IMR-90 (cell line): ENCODE data around the gene PHF19. TPM values are rescaled to one million over a fixed set of nuclear protein-coding genes. Genes with fewer than 3 reads are reported as not detected.

ENCODE experiments used
- ATAC-seq: fragments of 200-7000 bp; cut with Tn5 transposase; 2 replicates; pipeline ENCODE4 v1.9.1; 2020; ENCODE audit warnings: low read depth, mild to moderate bottlenecking, moderate library complexity
- BruUV-seq: library from RNA; stranded (reverse); fragments of 400-500 nt; replicated peaks from 2 replicates; lab custom pipeline; 2021; lab: Mats Ljungman, UMichigan
- CTCF ChIA-PET: fragments of 300-600 bp; formaldehyde crosslinking; extraction: SDS; loops from one replicate; lab custom pipeline; 2021; ENCODE audit warnings: antibody characterized with exemption; lab: Yijun Ruan, JAX
- POLR2A ChIA-PET: fragments of 300-600 bp; sonication (Branson Sonifier 250); formaldehyde crosslinking; loops from one replicate; lab custom pipeline; 2022; ENCODE audit warnings: antibody characterized with exemption; ENCODE audit not compliant: unreplicated experiment; lab: Charles Lee
- DNase-seq: peaks from one replicate; pipeline ENCODE4 v3.0.0; 2013
- H2AFZ ChIP-seq: replicated peaks from 2 replicates; pipeline ENCODE3; 2013; ENCODE audit warnings: low read length, mild to moderate bottlenecking; ENCODE audit not compliant: poor library complexity
- H2AK5ac ChIP-seq: 2 replicates; pipeline ENCODE4 v1.6.1; 2013; ENCODE audit warnings: low read depth, low read length, inconsistent platforms
- H2AK9ac ChIP-seq: replicated peaks from 2 replicates; pipeline ENCODE3; 2013; ENCODE audit warnings: mild to moderate bottlenecking, low read depth, low read length, moderate library complexity; ENCODE audit not compliant: poor library complexity
- H2BK120ac ChIP-seq: 2 replicates; pipeline ENCODE4 v1.6.1; 2013; ENCODE audit warnings: low read depth, low read length, inconsistent platforms
- H2BK15ac ChIP-seq: 3 replicates; pipeline ENCODE4 v1.6.1; 2013; ENCODE audit warnings: low read depth, low read length, inconsistent platforms
- H2BK20ac ChIP-seq: 2 replicates; pipeline ENCODE4 v1.6.1; 2013; ENCODE audit warnings: low read depth, mild to moderate bottlenecking, inconsistent platforms, low read length, moderate library complexity
- H2BK5ac ChIP-seq: 2 replicates; pipeline ENCODE4 v1.6.1; 2013; ENCODE audit warnings: mild to moderate bottlenecking, low read depth, low read length, inconsistent platforms; ENCODE audit not compliant: poor library complexity, severe bottlenecking
- H3K14ac ChIP-seq: replicated peaks from 2 replicates; pipeline ENCODE4 v1.6.1; 2013; ENCODE audit warnings: low read depth, low read length, inconsistent platforms
- H3K18ac ChIP-seq: 2 replicates; pipeline ENCODE4 v1.6.1; 2013; ENCODE audit warnings: low read depth, low read length, control low read depth
- H3K23ac ChIP-seq: 2 replicates; pipeline ENCODE4 v1.6.1; 2013; ENCODE audit warnings: low read depth, low read length, inconsistent platforms
- H3K27ac ChIP-seq: 2 replicates; pipeline ENCODE4 v1.5.1; 2013; ENCODE audit warnings: mild to moderate bottlenecking, control low read depth, low read length; ENCODE audit not compliant: insufficient read depth
- H3K27me3 ChIP-seq: 2 replicates; pipeline ENCODE4 v1.6.1; 2013; ENCODE audit warnings: low read length; ENCODE audit not compliant: control insufficient read depth, insufficient read depth
- H3K36me3 ChIP-seq: 2 replicates; pipeline ENCODE4 v1.6.1; 2013; ENCODE audit warnings: low read length, mixed read lengths; ENCODE audit not compliant: control insufficient read depth, insufficient read depth
- H3K4ac ChIP-seq: 2 replicates; pipeline ENCODE4 v1.6.1; 2013; ENCODE audit warnings: low read depth, low read length, inconsistent platforms
- H3K4me1 ChIP-seq: 2 replicates; pipeline ENCODE4 v1.6.1; 2013; ENCODE audit warnings: low read length, mixed read lengths; ENCODE audit not compliant: control insufficient read depth, insufficient read depth
- H3K4me2 ChIP-seq: 2 replicates; pipeline ENCODE4 v1.6.1; 2013; ENCODE audit warnings: low read depth, mild to moderate bottlenecking, control low read depth, low read length, moderate library complexity
- H3K4me3 ChIP-seq: 2 replicates; pipeline ENCODE4 v1.5.1; 2013; ENCODE audit warnings: low read depth, mild to moderate bottlenecking, control low read depth, low read length, moderate library complexity; ENCODE audit not compliant: insufficient read depth
- H3K56ac ChIP-seq: 2 replicates; pipeline ENCODE4 v1.6.1; 2013; ENCODE audit warnings: low read length, inconsistent platforms; ENCODE audit not compliant: insufficient read depth; ENCODE audit errors: extremely low read depth
- H3K79me1 ChIP-seq, 2 experiments: 2 replicates each; pipeline ENCODE4 v1.6.1; 2013; ENCODE audit warnings: low read length in 2 of 2, inconsistent platforms in 1 of 2, low read depth in 1 of 2
- H3K9ac ChIP-seq: 2 replicates; pipeline ENCODE4 v1.6.1; 2013; ENCODE audit warnings: low read depth, low read length, control low read depth
- H3K9me1 ChIP-seq: 2 replicates; pipeline ENCODE4 v1.6.1; 2013; ENCODE audit warnings: low read length, inconsistent platforms; ENCODE audit not compliant: insufficient read depth
- H3K9me3 ChIP-seq: 2 replicates; pipeline ENCODE4 v1.6.1; 2013; ENCODE audit warnings: low read length; ENCODE audit not compliant: control insufficient read depth, insufficient read depth
- H4K20me1 ChIP-seq: 2 replicates; pipeline ENCODE4 v1.6.1; 2013; ENCODE audit warnings: low read length, inconsistent platforms; ENCODE audit not compliant: insufficient read depth
- H4K5ac ChIP-seq: 2 replicates; pipeline ENCODE4 v1.6.1; 2013; ENCODE audit warnings: mild to moderate bottlenecking, low read depth, low read length, control low read depth
- H4K8ac ChIP-seq, 2 experiments: 2 replicates each; pipeline ENCODE4 v1.6.1; 2013; ENCODE audit warnings: low read depth in 2 of 2, low read length in 2 of 2, control low read depth in 1 of 2, inconsistent platforms in 1 of 2
- H4K91ac ChIP-seq: 2 replicates; pipeline ENCODE4 v1.6.1; 2013; ENCODE audit warnings: low read depth, low read length, inconsistent platforms; ENCODE audit not compliant: insufficient read depth
- BHLHE40 ChIP-seq: fragments of 150-350 bp; IDR thresholded peaks from 2 replicates; pipeline ENCODE4 v1.6.1; 2016; ENCODE audit warnings: mild to moderate bottlenecking, low read depth, low read length
- CEBPB ChIP-seq: IDR thresholded peaks from 2 replicates; pipeline ENCODE4 v1.6.1; 2012; ENCODE audit warnings: low read depth, low read length, improper control_type of control experiment
- ELK1 ChIP-seq: fragments of 150-350 bp; IDR thresholded peaks from 2 replicates; pipeline ENCODE4 v1.6.1; 2016; ENCODE audit warnings: low read depth, mild to moderate bottlenecking, low read length, moderate library complexity, borderline replicate concordance
- NFE2L2 ChIP-seq: fragments of 150-350 bp; IDR thresholded peaks from 2 replicates; pipeline ENCODE4 v1.6.1; 2016; ENCODE audit warnings: low read depth, mild to moderate bottlenecking, low read length
- POLR2A ChIP-seq: IDR thresholded peaks from 2 replicates; pipeline ENCODE4 v1.6.1; 2012; ENCODE audit warnings: mild to moderate bottlenecking, low read depth, low read length
- RAD21 ChIP-seq: IDR thresholded peaks from 2 replicates; pipeline ENCODE4 v1.6.1; 2012; ENCODE audit warnings: low read length, improper control_type of control experiment
- RCOR1 ChIP-seq: IDR thresholded peaks from 2 replicates; pipeline ENCODE4 v1.6.1; 2012; ENCODE audit warnings: mild to moderate bottlenecking, low read length, improper control_type of control experiment; ENCODE audit not compliant: insufficient replicate concordance
- RFX5 ChIP-seq: IDR thresholded peaks from 2 replicates; pipeline ENCODE4 v1.8.0; 2012; ENCODE audit warnings: low read depth, mild to moderate bottlenecking, low read length, moderate library complexity
- SMC3 ChIP-seq: fragments of 150-350 bp; IDR thresholded peaks from 2 replicates; pipeline ENCODE4 v1.6.1; 2016; ENCODE audit warnings: low read depth, mild to moderate bottlenecking, antibody characterized with exemption, low read length, moderate library complexity
- USF2 ChIP-seq: fragments of 150-350 bp; IDR thresholded peaks from 2 replicates; pipeline ENCODE4 v1.6.1; 2017; ENCODE audit warnings: mild to moderate bottlenecking, antibody characterized with exemption, low read length, low read depth
- WGBS, 2 experiments: methylation state at CpG; one replicate each; pipeline versions ENCODE4 v1.1.5 to v1.1.7; 2013; ENCODE audit warnings: missing lambda C conversion rate in 2 of 2; ENCODE audit not compliant: insufficient read length in 1 of 2; ENCODE audit errors: extremely low coverage in 2 of 2; 5-methylcytosine and 5-hydroxymethylcytosine counted together
- dilution Hi-C: fragments of 300-500 bp; cut with HindIII; formaldehyde crosslinking; loops from one replicate; pipeline ENCODE4 v1.14.3; 2018; ENCODE audit warnings: low sequenced_read_pairs; ENCODE audit not compliant: unreplicated experiment
- in situ Hi-C: fragments of 300-500 bp; cut with MboI; formaldehyde crosslinking; loops from 3 replicates; pipeline ENCODE4 v1.14.3; 2019; ENCODE audit warnings: low sequenced_read_pairs, inconsistent platforms, mixed read lengths
- intact Hi-C: fragments of 100-400 bp; cut with micrococcal nuclease; formaldehyde crosslinking; loops from 2 replicates; pipeline ENCODE4 v1.10.0; 2022
- polyA plus RNA-seq, 3 experiments: library from polyadenylated mRNA; depleted of rRNA; stranded (reverse); fragments of >200 nt; gene quantifications; 2 replicates each; pipeline ENCODE4 v1.2.3, GENCODE V29; 2012; ENCODE audit warnings: low replicate concordance in 1 of 3
- total RNA-seq: library from RNA; depleted of rRNA; stranded (reverse); fragments of >200 nt; gene quantifications from 2 replicates; pipeline ENCODE4 v1.2.3, GENCODE V29; 2012

Gene PHF19
- total and polyA plus RNA-seq, 2 of the 4 experiments (the other 2 are of a cell fraction) = 37.6 to 55.6 TPM

GRCh38 chr9:120918931-120919842 is 42.2 kb upstream of the PHF19 start:
- Histone ChIP-seq H2AFZ (peak overlapping the region; percentile 52), H2AK5ac (no peak overlapping the region), H3K27ac (no peak overlapping the region)

More at GRCh38 chr9:120918931-120919842, 42.2 kb upstream of the PHF19 start:
- Histone ChIP-seq H3K9me1 (peaks cover 12% of the 10 kb centered on the region), H2BK20ac (no peak overlapping the region), H3K4me1 (peaks cover 20% of the 10 kb centered on the region), H3K79me1 (peaks cover 0 to 17% of the 10 kb centered on the region in 2 experiments; a peak in 1 of 4 replicates), H3K9ac (peak overlapping the region; percentile 20; the same call in 1 of the 2 replicates), H3K56ac (no peak overlapping the region), H3K36me3 (no peaks in the 10 kb centered on the region), H2BK15ac (no peak overlapping the region), H2BK120ac (no peak overlapping the region), H3K23ac (no peak overlapping the region), H3K27me3 (no peaks in the 10 kb centered on the region), H4K20me1 (no peaks in the 10 kb centered on the region), H3K4me3 (no peak overlapping the region), H2BK5ac (no peak overlapping the region), H4K8ac (peak overlapping the region in 1 of 2 experiments; percentile 4; a peak in 1 of 4 replicates), H2AK9ac (peak overlapping the region; percentile 49), H4K5ac (peak overlapping the region; percentile 12; the same call in 1 of the 2 replicates), H3K14ac (peak overlapping the region; percentile 7; the same call in 1 of the 2 replicates), H3K18ac (no peak overlapping the region), H3K4me2 (no peak overlapping the region), H3K9me3 (0 out of 2 replicates have a peak, but pooled peaks cover 2% of the 10 kb centered on the region), H3K4ac (peak overlapping the region; percentile 43; the same call in 1 of the 2 replicates), H4K91ac (no peak overlapping the region)
- TF ChIP-seq ELK1 (no peak), RFX5 (no peak), USF2 (no peak), POLR2A (no peak), CEBPB (no peak), BHLHE40 (no peak), SMC3 (no peak), RAD21 (no peak), NFE2L2 (no peak), RCOR1 (no peak)
- WGBS, 2 experiments = 90% methylated on average over 4 of the region's 20 CpGs; no CpG with 5 or more reads in 1 of the 2 experiments
- dilution Hi-C loops = no loop called here
- in situ Hi-C loops = no loop called here
- intact Hi-C loops = no loop called here
- DNase-seq = no peak
- ATAC-seq = peak; percentile 28; the same call in 1 of the 2 replicates
- BruUV-seq = no TSS peak
- ChIA-PET CTCF (interaction anchor here (0.6 kb wide), 1 partner anchor 322 kb away, joined by 3 read pairs; no protein-coding TSS in a partner anchor), POLR2A (no interaction called here)
